Endothelial cell of umbilical vein (primary cell): ENCODE results near the gene LCE4A. TPM values are rescaled to one million over a fixed set of nuclear protein-coding genes. Genes with fewer than 3 reads are reported as not detected.

Source experiments
- BruUV-seq: library from RNA; stranded (reverse); fragments of 400-500 nt; replicated peaks from 2 replicates; lab custom pipeline; 2021; lab: Mats Ljungman, UMichigan
- CTCF ChIA-PET: fragments of 300-600, 350-600 bp; sonication (Branson Sonifier 250); formaldehyde crosslinking; loops from one replicate; lab custom pipeline; 2021; ENCODE audit warnings: antibody characterized with exemption, inconsistent platforms; lab: Charles Lee
- POLR2A ChIA-PET: fragments of 300-600, 350-600 bp; sonication (Branson Sonifier 250); formaldehyde crosslinking; loops from one replicate; lab custom pipeline; 2021; ENCODE audit warnings: antibody characterized with exemption, inconsistent platforms; lab: Charles Lee
- DNase-seq: peaks from one replicate; pipeline ENCODE4 v3.0.0-alpha.2; 2011; ENCODE audit warnings: low read depth, low spot score
- FAIRE-seq: peaks from 2 replicates; lab custom pipeline; 2011; peaks lifted over from hg19 to GRCh38; lab: Jason Lieb, UNC
- H2AFZ ChIP-seq: 2 replicates; pipeline ENCODE4 v1.6.0; 2012; ENCODE audit warnings: low read depth, low read length, control low read depth, inconsistent platforms
- H3K27ac ChIP-seq: 2 replicates; pipeline ENCODE4 v1.5.1; 2011; ENCODE audit warnings: low read depth, mild to moderate bottlenecking, control low read depth, low read length, moderate library complexity; ENCODE audit not compliant: insufficient read depth
- H3K27me3 ChIP-seq, 2 experiments: 2 replicates each; pipeline versions ENCODE4 v1.6.0 to v1.6.1; 2011; ENCODE audit warnings: low read length in 2 of 2, mixed read lengths in 1 of 2; ENCODE audit not compliant: control insufficient read depth in 2 of 2, insufficient read depth in 2 of 2
- H3K36me3 ChIP-seq, 2 experiments: 2 replicates in 1 of 2; 3 replicates in 1 of 2; pipeline ENCODE4 v1.5.1; 2011; ENCODE audit warnings: low read length in 2 of 2, mild to moderate bottlenecking in 1 of 2, moderate library complexity in 1 of 2; ENCODE audit not compliant: control insufficient read depth in 2 of 2, insufficient read depth in 2 of 2; ENCODE audit errors: extremely low read depth in 1 of 2
- H3K4me1 ChIP-seq: 3 replicates; pipeline ENCODE4 v1.5.1; 2011; ENCODE audit warnings: mild to moderate bottlenecking, low read length; ENCODE audit not compliant: control insufficient read depth, insufficient read depth; ENCODE audit errors: extremely low read depth
- H3K4me2 ChIP-seq: 2 replicates; pipeline ENCODE4 v1.6.1; 2011; ENCODE audit warnings: low read length, control low read depth, mixed read lengths; ENCODE audit not compliant: insufficient read depth
- H3K4me3 ChIP-seq, 3 experiments: fragments of 200-600 bp in 1 of 3; sonication (generic), shearing (Covaris generic) in 1 of 3; replicated peaks in 1 of 3; 2 replicates each; pipeline ENCODE4 v1.5.1; 2011 to 2016; ENCODE audit warnings: control low read depth in 3 of 3, low read length in 3 of 3, mild to moderate bottlenecking in 2 of 3, inconsistent platforms in 1 of 3, low read depth in 1 of 3, moderate library complexity in 1 of 3; ENCODE audit not compliant: insufficient read depth in 1 of 3
- H3K79me2 ChIP-seq: 2 replicates; pipeline ENCODE4 v1.6.0; 2012; ENCODE audit warnings: low read length, inconsistent platforms; ENCODE audit not compliant: control insufficient read depth, insufficient read depth
- H3K9ac ChIP-seq: replicated peaks from 2 replicates; pipeline ENCODE3; 2011; ENCODE audit warnings: low read length, control low read depth; ENCODE audit not compliant: insufficient read depth; ENCODE audit errors: extremely low read depth
- H3K9me1 ChIP-seq: replicated peaks from 3 replicates; pipeline ENCODE4 v1.6.0; 2011; ENCODE audit warnings: mild to moderate bottlenecking, low read length; ENCODE audit not compliant: control insufficient read depth, insufficient read depth; ENCODE audit errors: extremely low read depth
- H3K9me3 ChIP-seq: replicated peaks from 2 replicates; pipeline ENCODE4 v1.5.1; 2012; ENCODE audit warnings: low read length, inconsistent platforms; ENCODE audit not compliant: control insufficient read depth, insufficient read depth
- H4K20me1 ChIP-seq: replicated peaks from 2 replicates; pipeline ENCODE3; 2011; ENCODE audit warnings: mild to moderate bottlenecking, low read length; ENCODE audit not compliant: control insufficient read depth, insufficient read depth; ENCODE audit errors: extremely low read depth
- CTCF ChIP-seq, 2 donors: IDR thresholded peaks; 1 replicate in 1 of 2; 2 replicates in 1 of 2; pipeline ENCODE4 v1.5.1; 2011; ENCODE audit warnings: low read length in 2 of 2, mild to moderate bottlenecking in 2 of 2, moderate library complexity in 2 of 2, control low read depth in 1 of 2, inconsistent platforms in 1 of 2, low read depth in 1 of 2; ENCODE audit not compliant: insufficient read depth in 1 of 2; ENCODE audit errors: extremely low read depth in 1 of 2
- EZH2 ChIP-seq: IDR thresholded peaks from 2 replicates; pipeline ENCODE4 v1.6.1; 2012; ENCODE audit warnings: borderline replicate concordance, low read depth, mild to moderate bottlenecking, moderate library complexity, low read length, inconsistent platforms; ENCODE audit not compliant: severe bottlenecking
- FOS ChIP-seq: IDR thresholded peaks from 2 replicates; pipeline ENCODE4 v1.6.1; 2011; ENCODE audit warnings: mild to moderate bottlenecking, low read length, moderate library complexity, borderline replicate concordance; ENCODE audit not compliant: insufficient read depth
- GATA2 ChIP-seq: IDR thresholded peaks from 2 replicates; pipeline ENCODE4 v1.7.0; 2011; ENCODE audit warnings: low read depth, mild to moderate bottlenecking, moderate library complexity, mixed read lengths, low read length; ENCODE audit not compliant: insufficient read length, insufficient read depth
- JUN ChIP-seq: IDR thresholded peaks from 2 replicates; pipeline ENCODE4 v1.6.1; 2011; ENCODE audit warnings: borderline replicate concordance, low read depth; ENCODE audit not compliant: insufficient read length, insufficient read depth
- MAX ChIP-seq: IDR thresholded peaks from 2 replicates; pipeline ENCODE4 v1.6.1; 2011; ENCODE audit not compliant: insufficient read depth, insufficient read length
- MYC ChIP-seq: IDR thresholded peaks from one replicate; pipeline ENCODE4 v1.6.1; 2011; ENCODE audit warnings: mild to moderate bottlenecking, low read depth, low read length
- POLR2A ChIP-seq: IDR thresholded peaks from 2 replicates; pipeline ENCODE4 v1.6.1; 2012; ENCODE audit warnings: low read depth, mild to moderate bottlenecking, control low read depth, low read length
- POLR2AphosphoS5 ChIP-seq: IDR thresholded peaks from 2 replicates; pipeline ENCODE4 v1.6.1; 2012; ENCODE audit warnings: low read depth, mild to moderate bottlenecking, control low read depth, low read length, moderate library complexity; ENCODE audit not compliant: insufficient read depth
- dilution Hi-C: fragments of 300-500 bp; cut with MboI; formaldehyde crosslinking; loops from one replicate; pipeline ENCODE4 v1.15.0; 2019; ENCODE audit warnings: low sequenced_read_pairs; ENCODE audit not compliant: extremely low pct_ligation_motif_present
- intact Hi-C: fragments of 100-400 bp; cut with micrococcal nuclease; formaldehyde crosslinking; loops from one replicate; pipeline ENCODE4 v1.10.0; 2022
- polyA plus RNA-seq, 4 experiments: library from polyadenylated mRNA; depleted of rRNA in 3 of 4; stranded (reverse) in 3 of 4; unstranded in 1 of 4; fragments of >200 nt; gene quantifications; 2 replicates each; pipeline versions ENCODE4 v1.2.1 to v1.2.3, GENCODE V29; 2011 to 2012; ENCODE audit warnings: missing spikeins in 1 of 4
- total RNA-seq: library from RNA; stranded (reverse); gene quantifications from 2 replicates; pipeline ENCODE4 v1.2.3, GENCODE V29; 2021

Gene LCE4A
- total and polyA plus RNA-seq, 2 donors (not counting 3 experiments of a cell fraction or from before 2014, with no cell fraction given): not detected

- no peaks in the 10 kb centered on the region for H3K36me3 ChIP-seq
- H4K20me1 ChIP-seq: no peaks in the 10 kb centered on the region
- no TSS peak for BruUV-seq
- H3K9me3 ChIP-seq: no peaks in the 10 kb centered on the region
- no peak overlapping the region for H3K4me3 ChIP-seq
- no peaks in the 10 kb centered on the region for H3K79me2 ChIP-seq
- intact Hi-C loops: no loop called here
- H2AFZ ChIP-seq: no peak overlapping the region
- dilution Hi-C loops: no loop called here
- TF ChIP-seq FOS: no peak
- TF ChIP-seq POLR2A: no peak
- TF ChIP-seq MAX: no peak
- no peak for TF ChIP-seq POLR2AphosphoS5
- no peak for TF ChIP-seq CTCF (IDR thresholded peaks at IDR 0.05; ENCODE audit: extremely low read depth in 1 of 2, insufficient read depth in 1 of 2, low read depth in 1 of 2, low read length in 2 of 2)
- no peak for TF ChIP-seq JUN
- no peak for TF ChIP-seq GATA2
- TF ChIP-seq EZH2: no peak
- TF ChIP-seq MYC: no peak
- no peaks in the 10 kb centered on the region for H3K4me1 ChIP-seq
- ChIA-PET CTCF (no interaction called here), POLR2A (no interaction called here)
- H3K9ac ChIP-seq: no peak overlapping the region
- no peak for DNase-seq
- no peaks in the 10 kb centered on the region for H3K27me3 ChIP-seq
- no peaks in the 10 kb centered on the region for H3K9me1 ChIP-seq
- FAIRE-seq: no peak
- no peak overlapping the region for H3K4me2 ChIP-seq
- H3K27ac ChIP-seq: no peak overlapping the region
These were observed 26.3 kb upstream of the LCE4A start for GRCh38 chr1:152681616-152682015.
